ENCODE measurements around the gene TSSC4. TPM values are rescaled to one million over a fixed set of nuclear protein-coding genes. Genes with fewer than 3 reads are reported as not detected.
A peak's percentile ranks its signal among the peaks of the same experiment; 100 is the strongest.

The TSSC4 gene
- total RNA-seq, 1 experiment from 2014 or later, result 60.9 TPM

DNA sequence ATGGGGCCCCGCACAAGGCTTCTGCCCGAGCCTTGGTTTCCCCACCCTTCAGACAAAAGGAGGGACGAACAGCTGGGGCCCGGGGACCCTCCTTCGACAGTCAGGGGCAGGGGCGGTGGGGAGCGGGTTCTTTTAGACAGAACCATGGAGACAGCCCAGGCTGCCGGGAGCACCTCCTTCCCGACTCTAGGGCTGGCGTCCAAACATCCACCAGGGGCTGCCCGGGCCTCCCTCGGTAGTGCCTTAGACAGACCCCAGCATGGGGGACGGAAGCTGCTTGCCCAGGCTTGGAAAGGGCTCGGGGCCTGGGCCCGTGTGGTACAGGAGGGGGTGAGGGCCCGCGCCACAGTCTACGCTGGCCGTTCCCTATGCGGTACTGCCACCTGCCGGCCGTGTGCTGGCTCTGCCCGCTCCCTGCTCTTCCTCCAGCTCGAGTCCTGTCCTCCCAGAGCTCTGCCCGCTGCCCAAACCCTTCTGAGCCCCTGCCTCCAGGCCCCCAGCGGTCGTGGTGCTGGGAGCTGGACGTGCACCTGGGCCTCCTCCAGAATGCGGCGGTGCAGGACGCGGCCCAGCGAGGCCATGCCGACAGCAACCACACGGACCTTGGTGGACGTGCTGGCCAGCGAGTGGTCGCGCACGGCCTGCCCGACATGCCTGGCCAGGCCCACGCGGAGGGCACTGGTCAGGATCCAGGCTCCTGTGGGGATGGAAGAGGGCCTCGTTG lies 20.1 kb downstream of the TSSC4 start:
- Histone ChIP-seq H3K4me3 (ENCODE audit: low read depth, low read length) (no peak overlapping the region), H3K36me3 (ENCODE audit: control insufficient read depth, insufficient read depth, low read length) (no peaks in the 10 kb centered on the region), H3K4me1 (peaks cover 4% of the 10 kb centered on the region), H3K27me3 (replicated peaks; ENCODE audit: control insufficient read depth, insufficient read depth, low read length) (no peaks in the 10 kb centered on the region), H3K9me3 (no peaks in the 10 kb centered on the region)
- Mint-ChIP-seq H3K36me3 (ENCODE audit: insufficient read depth, unreplicated experiment) (no peaks in the 10 kb centered on the region), H3K4me1 (ENCODE audit: low read depth, unreplicated experiment) (no peaks in the 10 kb centered on the region), H3K4me3 (ENCODE audit: unreplicated experiment) (no peak overlapping the region), H3K27me3 (ENCODE audit: insufficient read depth, unreplicated experiment) (no peaks in the 10 kb centered on the region), H3K27ac (ENCODE audit: unreplicated experiment) (no peak overlapping the region), H3K9me3 (ENCODE audit: unreplicated experiment) (no peaks in the 10 kb centered on the region)
- ChIA-PET POLR2A (interaction anchor here (0.5 to 0.6 kb wide), 3 partner anchors 20 to 128 kb away, joined by 3 to 6 read pairs (median 3); partner anchors contain the start of gene TSSC4), CTCF (interaction anchor here (0.6 to 3.4 kb wide), 22 partner anchors 11 to 509 kb away, joined by 3 to 128 read pairs (median 6); partner anchors contain the start of genes CD81 and TSSC4)
- TF ChIP-seq, protein P1, sequence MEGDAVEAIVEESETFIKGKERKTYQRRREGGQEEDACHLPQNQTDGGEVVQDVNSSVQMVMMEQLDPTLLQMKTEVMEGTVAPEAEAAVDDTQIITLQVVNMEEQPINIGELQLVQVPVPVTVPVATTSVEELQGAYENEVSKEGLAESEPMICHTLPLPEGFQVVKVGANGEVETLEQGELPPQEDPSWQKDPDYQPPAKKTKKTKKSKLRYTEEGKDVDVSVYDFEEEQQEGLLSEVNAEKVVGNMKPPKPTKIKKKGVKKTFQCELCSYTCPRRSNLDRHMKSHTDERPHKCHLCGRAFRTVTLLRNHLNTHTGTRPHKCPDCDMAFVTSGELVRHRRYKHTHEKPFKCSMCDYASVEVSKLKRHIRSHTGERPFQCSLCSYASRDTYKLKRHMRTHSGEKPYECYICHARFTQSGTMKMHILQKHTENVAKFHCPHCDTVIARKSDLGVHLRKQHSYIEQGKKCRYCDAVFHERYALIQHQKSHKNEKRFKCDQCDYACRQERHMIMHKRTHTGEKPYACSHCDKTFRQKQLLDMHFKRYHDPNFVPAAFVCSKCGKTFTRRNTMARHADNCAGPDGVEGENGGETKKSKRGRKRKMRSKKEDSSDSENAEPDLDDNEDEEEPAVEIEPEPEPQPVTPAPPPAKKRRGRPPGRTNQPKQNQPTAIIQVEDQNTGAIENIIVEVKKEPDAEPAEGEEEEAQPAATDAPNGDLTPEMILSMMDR (IDR thresholded peaks at IDR 0.05; ENCODE audit: insufficient read depth in 1 of 2, low read depth in 1 of 2, low read length in 1 of 2, severe bottlenecking in 1 of 2, unreplicated experiment in 1 of 2), result peak; percentile 91 to 96
- DNase-seq, result peak; percentile 65 to 82
- no TSS peak for BruUV-seq (replicated peaks)
- intact Hi-C loops (cut with micrococcal nuclease; ENCODE audit: unreplicated experiment), result loop anchor here (1.0 kb wide), 1 partner anchor 115 kb away; no protein-coding TSS in a partner anchor

DNA sequence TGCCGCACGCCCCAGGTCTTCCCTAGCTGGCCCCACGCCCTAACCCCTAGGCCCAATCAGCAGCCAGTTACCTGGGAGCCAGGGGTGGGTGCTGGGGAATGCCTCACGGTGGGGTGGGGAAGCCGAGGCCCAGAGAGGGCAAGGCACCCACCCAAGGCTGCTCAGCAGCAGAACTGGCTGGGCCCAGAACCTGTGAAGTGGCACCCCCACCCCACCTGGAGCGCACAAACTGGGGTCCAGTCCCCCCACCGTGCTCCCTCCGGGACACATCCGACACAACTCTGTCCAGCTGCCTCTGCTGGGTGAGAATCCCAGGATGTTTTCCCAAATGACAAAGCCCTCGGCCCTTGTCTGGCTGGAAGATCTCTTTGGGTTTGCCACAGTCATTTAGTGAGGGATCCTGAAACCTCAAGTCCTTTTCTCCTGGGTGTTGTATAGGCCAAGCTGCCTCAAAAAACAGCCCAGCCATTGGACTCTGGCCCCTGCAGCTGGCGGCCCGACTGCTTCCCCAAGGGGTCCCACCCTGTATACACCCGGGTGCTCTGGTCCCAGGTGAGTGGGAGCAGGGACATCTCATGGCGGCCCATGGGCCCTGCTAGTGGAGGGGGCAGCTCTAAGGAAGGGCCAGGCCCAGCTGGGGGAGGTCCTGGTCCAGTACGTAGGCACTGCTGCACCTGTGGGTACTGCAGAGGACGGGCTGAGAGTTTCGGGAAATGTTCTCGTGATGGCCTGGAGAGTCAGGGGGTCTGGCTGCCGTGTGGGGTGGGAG lies 20.9 kb downstream of the TSSC4 start:
- TF ChIP-seq, protein P1 (IDR thresholded peaks at IDR 0.05; ENCODE audit: insufficient read depth in 1 of 2, low read depth in 1 of 2, low read length in 1 of 2, severe bottlenecking in 1 of 2, unreplicated experiment in 1 of 2), result no peak
- no peak overlapping the region for H3K27ac Mint-ChIP-seq (ENCODE audit: unreplicated experiment)
- Histone ChIP-seq H3K27me3 (replicated peaks; ENCODE audit: control insufficient read depth, insufficient read depth, low read length) (no peaks in the 10 kb centered on the region), H3K9me3 (no peaks in the 10 kb centered on the region), H3K36me3 (ENCODE audit: control insufficient read depth, insufficient read depth, low read length) (no peaks in the 10 kb centered on the region), H3K4me1 (peaks cover 4% of the 10 kb centered on the region), H3K4me3 (ENCODE audit: low read depth, low read length) (no peak overlapping the region)
- no TSS peak for BruUV-seq (replicated peaks)
- H3K36me3 Mint-ChIP-seq (ENCODE audit: insufficient read depth, unreplicated experiment), result no peaks in the 10 kb centered on the region
- H3K4me1 Mint-ChIP-seq (ENCODE audit: low read depth, unreplicated experiment), result no peaks in the 10 kb centered on the region
- no peaks in the 10 kb centered on the region for H3K9me3 Mint-ChIP-seq (ENCODE audit: unreplicated experiment)
- intact Hi-C loops (cut with micrococcal nuclease; ENCODE audit: unreplicated experiment), result no loop called here
- H3K4me3 Mint-ChIP-seq (ENCODE audit: unreplicated experiment), result no peak overlapping the region
- POLR2A ChIA-PET, result interaction anchor here (0.6 kb wide), 2 partner anchors 21 to 116 kb away, joined by 3 to 6 read pairs; partner anchors contain the start of gene TSSC4
- no peak for DNase-seq
- CTCF ChIA-PET, result interaction anchor here (0.6 to 3.4 kb wide), 17 partner anchors 12 to 508 kb away, joined by 3 to 128 read pairs (median 6); partner anchors contain the start of genes CD81 and TSSC4
- no peaks in the 10 kb centered on the region for H3K27me3 Mint-ChIP-seq (ENCODE audit: insufficient read depth, unreplicated experiment)

DNA sequence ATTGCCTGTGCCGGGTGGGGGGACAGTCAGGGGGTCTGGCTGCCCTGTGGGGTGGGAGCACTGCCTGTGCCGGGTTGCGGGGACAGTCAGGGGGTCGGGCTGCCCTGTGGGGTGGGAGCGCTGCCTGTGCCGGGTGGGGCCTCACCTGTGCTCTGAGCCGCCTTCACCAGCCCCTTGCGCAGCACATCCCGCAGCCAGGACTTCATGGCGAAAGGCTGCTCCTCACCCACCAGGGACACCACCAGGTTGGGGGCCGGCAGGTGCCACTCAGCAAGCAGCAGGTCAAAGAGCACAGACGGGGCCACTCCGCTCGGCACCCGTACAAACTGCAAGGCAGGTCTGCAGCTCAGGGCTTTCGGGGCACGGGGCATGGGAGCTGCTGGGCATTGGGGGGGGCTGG lies 21.4 kb downstream of the TSSC4 start:
- H3K36me3 Mint-ChIP-seq (ENCODE audit: insufficient read depth, unreplicated experiment), result no peaks in the 10 kb centered on the region
- H3K36me3 ChIP-seq (ENCODE audit: control insufficient read depth, insufficient read depth, low read length), result no peaks in the 10 kb centered on the region
- H3K4me1 ChIP-seq, result peaks cover 4% of the 10 kb centered on the region
- H3K27me3 ChIP-seq (replicated peaks; ENCODE audit: control insufficient read depth, insufficient read depth, low read length), result no peaks in the 10 kb centered on the region
- CTCF ChIA-PET, result interaction anchor here (1.6 to 3.4 kb wide), 2 partner anchors 115 to 117 kb away, joined by 7 to 128 read pairs; no protein-coding TSS in a partner anchor
- TF ChIP-seq, protein P1 (IDR thresholded peaks at IDR 0.05; ENCODE audit: insufficient read depth in 1 of 2, low read depth in 1 of 2, low read length in 1 of 2, severe bottlenecking in 1 of 2, unreplicated experiment in 1 of 2), result no peak
- POLR2A ChIA-PET, result no interaction called here
- H3K27me3 Mint-ChIP-seq (ENCODE audit: insufficient read depth, unreplicated experiment), result no peaks in the 10 kb centered on the region
- intact Hi-C loops (cut with micrococcal nuclease; ENCODE audit: unreplicated experiment), result no loop called here
- H3K27ac Mint-ChIP-seq (ENCODE audit: unreplicated experiment), result no peak overlapping the region
- H3K4me1 Mint-ChIP-seq (ENCODE audit: low read depth, unreplicated experiment), result no peaks in the 10 kb centered on the region
- no TSS peak for BruUV-seq (replicated peaks)
- H3K4me3 ChIP-seq (ENCODE audit: low read depth, low read length), result no peak overlapping the region
- no peaks in the 10 kb centered on the region for H3K9me3 Mint-ChIP-seq (ENCODE audit: unreplicated experiment)
- DNase-seq, result no peak
- no peak overlapping the region for H3K4me3 Mint-ChIP-seq (ENCODE audit: unreplicated experiment)
- no peaks in the 10 kb centered on the region for H3K9me3 ChIP-seq
